Liver (tissue), 9 donors: ENCODE results near the gene CATSPERE. TPM values are rescaled to one million over a fixed set of nuclear protein-coding genes. Genes with fewer than 3 reads are reported as not detected.

Source experiments
- DNase-seq: peaks from one replicate; pipeline ENCODE4 v3.0.0-alpha.2; 2017; ENCODE audit warnings: low spot score
- H3K27ac ChIP-seq, 2 donors: one replicate each; pipeline ENCODE4 v1.7.0; 2013; ENCODE audit warnings: inconsistent platforms in 2 of 2, low read length in 2 of 2, control low read depth in 1 of 2, low read depth in 1 of 2, mild to moderate bottlenecking in 1 of 2
- H3K27me3 ChIP-seq, 4 donors: one replicate each; pipeline versions ENCODE4 v1.6.1 to v1.7.0; 2013; ENCODE audit warnings: low read length in 3 of 4, inconsistent platforms in 1 of 4, mild to moderate bottlenecking in 1 of 4, moderate library complexity in 1 of 4; ENCODE audit not compliant: control insufficient read depth in 4 of 4, insufficient read depth in 4 of 4
- H3K36me3 ChIP-seq, 4 donors: one replicate each; pipeline versions ENCODE4 v1.6.1 to v1.7.0; 2013; ENCODE audit warnings: low read length in 3 of 4, mild to moderate bottlenecking in 3 of 4, low read depth in 1 of 4, moderate library complexity in 1 of 4; ENCODE audit not compliant: control insufficient read depth in 4 of 4, insufficient read depth in 3 of 4
- H3K4me1 ChIP-seq, 4 donors: one replicate each; pipeline versions ENCODE4 v1.6.1 to v1.7.0; 2013; ENCODE audit warnings: low read length in 3 of 4, mild to moderate bottlenecking in 3 of 4, moderate library complexity in 1 of 4; ENCODE audit not compliant: control insufficient read depth in 4 of 4, insufficient read depth in 4 of 4
- H3K4me3 ChIP-seq, 3 donors: one replicate each; pipeline versions ENCODE4 v1.6.1 to v1.7.0; 2013; ENCODE audit warnings: low read length in 3 of 3, control low read depth in 1 of 3, low read depth in 1 of 3, mild to moderate bottlenecking in 1 of 3
- H3K9ac ChIP-seq, 2 donors: one replicate each; pipeline ENCODE4 v1.7.0; 2013; ENCODE audit warnings: low read length in 2 of 2, mild to moderate bottlenecking in 2 of 2, moderate library complexity in 2 of 2, control low read depth in 1 of 2, low read depth in 1 of 2
- H3K9me3 ChIP-seq, 4 donors: one replicate each; pipeline versions ENCODE4 v1.6.1 to v1.7.0; 2013; ENCODE audit warnings: low read length in 3 of 4; ENCODE audit not compliant: control insufficient read depth in 4 of 4
- ATF3 ChIP-seq: IDR thresholded peaks from 2 replicates; pipeline ENCODE4 v1.6.1; 2016; ENCODE audit warnings: antibody characterized with exemption
- CTCF ChIP-seq: fragments of 150-350 bp; IDR thresholded peaks from 2 replicates; pipeline ENCODE4 v1.5.1; 2017; ENCODE audit warnings: improper control_type of control experiment, low read depth, low read length; ENCODE audit not compliant: missing input control
- EGR1 ChIP-seq, 2 donors: IDR thresholded peaks; 2 replicates each; pipeline ENCODE4 v1.6.1; 2016 to 2018; ENCODE audit warnings: antibody characterized with exemption in 2 of 2, low read depth in 2 of 2
- FOXA1 ChIP-seq: IDR thresholded peaks from 2 replicates; pipeline ENCODE4 v1.6.1; 2016; ENCODE audit warnings: antibody characterized with exemption
- FOXA2 ChIP-seq: IDR thresholded peaks from 2 replicates; pipeline ENCODE4 v1.6.1; 2016; ENCODE audit warnings: antibody characterized with exemption
- GABPA ChIP-seq, 2 donors: IDR thresholded peaks in 1 of 2; conservative IDR thresholded peaks in 1 of 2; 2 replicates each; pipeline ENCODE4 v1.6.1; 2016; ENCODE audit warnings: antibody characterized with exemption in 2 of 2, mild to moderate bottlenecking in 1 of 2, moderate library complexity in 1 of 2
- HNF4A ChIP-seq, 2 donors: conservative IDR thresholded peaks; 2 replicates each; pipeline ENCODE4 v1.6.1; 2016; ENCODE audit warnings: antibody characterized with exemption in 2 of 2, mild to moderate bottlenecking in 2 of 2
- JUND ChIP-seq, 2 donors: IDR thresholded peaks; 2 replicates each; pipeline ENCODE4 v1.6.1; 2016; ENCODE audit warnings: antibody characterized with exemption in 2 of 2
- MAX ChIP-seq: IDR thresholded peaks from 2 replicates; pipeline ENCODE4 v1.6.1; 2016; ENCODE audit warnings: antibody characterized with exemption
- RAD21 ChIP-seq, 2 donors: IDR thresholded peaks; 2 replicates each; pipeline ENCODE4 v1.6.1; 2016; ENCODE audit warnings: antibody characterized with exemption in 2 of 2, mild to moderate bottlenecking in 2 of 2
- REST ChIP-seq: IDR thresholded peaks from 2 replicates; pipeline ENCODE4 v1.6.1; 2016; ENCODE audit warnings: antibody characterized with exemption, mild to moderate bottlenecking
- RXRA ChIP-seq, 2 donors: IDR thresholded peaks; 2 replicates each; pipeline ENCODE4 v1.6.1; 2017 to 2018; ENCODE audit warnings: antibody characterized with exemption in 2 of 2, mild to moderate bottlenecking in 1 of 2
- SP1 ChIP-seq: IDR thresholded peaks from 2 replicates; pipeline ENCODE4 v1.6.1; 2018; ENCODE audit warnings: antibody characterized with exemption, mild to moderate bottlenecking
- TAF1 ChIP-seq: conservative IDR thresholded peaks from 2 replicates; pipeline ENCODE4 v1.6.1; 2016; ENCODE audit warnings: antibody characterized with exemption, mild to moderate bottlenecking
- YY1 ChIP-seq: IDR thresholded peaks from 2 replicates; pipeline ENCODE4 v1.6.1; 2016; ENCODE audit warnings: antibody characterized with exemption, mild to moderate bottlenecking
- ZBTB33 ChIP-seq: IDR thresholded peaks from 2 replicates; pipeline ENCODE4 v1.6.1; 2016; ENCODE audit warnings: antibody characterized with exemption
- WGBS: extraction: QIAGEN DNeasy Blood & Tissue Kit; methylation state at CpG from one replicate; pipeline ENCODE4 v1.1.7; 2013; 5-methylcytosine and 5-hydroxymethylcytosine counted together
- polyA plus RNA-seq, 2 donors: library from polyadenylated mRNA; stranded (reverse) in 1 of 2; unstranded in 1 of 2; fragments of 200-250 nt in 1 of 2; fragments of >200 nt in 1 of 2; fragmentation: Nextera tagmentation in 1 of 2; extraction: Ambion mirVana in 1 of 2; gene quantifications; one replicate each; pipeline versions ENCODE4 v1.2.1 to v1.2.3, GENCODE V29; 2013 to 2015
- total RNA-seq, 2 donors: library from RNA; depleted of rRNA; stranded (reverse); fragments of >200 nt; gene quantifications; one replicate each; pipeline ENCODE4 v1.2.3, GENCODE V29; 2014
- donor health status: healthy.
- donor health status: healthy.
- donor health status: healthy.
- donor health status: healthy.
- donor health status: healthy.

Gene CATSPERE
- total and polyA plus RNA-seq, 4 donors: 0.15 to 0.79 (median 0.53) TPM

- H3K9me3 ChIP-seq: no peaks in the 10 kb centered on the region
- peaks cover 4 to 18% (median 11%) of the 10 kb centered on the region in 4 donors for H3K4me1 ChIP-seq
- TF ChIP-seq JUND (IDR thresholded peaks at IDR 0.05) (no peak), TAF1 (peak; percentile 66)
- no peak for DNase-seq
- H3K9ac ChIP-seq: peak within 1 kb of the TSS; percentile 77 to 89
- H3K27ac ChIP-seq: peak within 1 kb of the TSS; percentile 88
- under 1% methylated on average over 45 of the region's 45 CpGs for WGBS
- H3K4me3 ChIP-seq: peak within 1 kb of the TSS; percentile 73 to 96 (median 75)
- H3K27me3 ChIP-seq: no peaks in the 10 kb centered on the region
- no peaks in the 10 kb centered on the region for H3K36me3 ChIP-seq
Measured at GRCh38 chr1:244451539-244451950, 9.5 kb upstream of the CATSPERE start, which contains the start of gene ADSS2. Gene ADSS2 (minus strand): TSS chr1:244451909. CDS start chr1:244451817, 92 bp downstream.

- H3K9ac ChIP-seq: peak overlapping the region; percentile 43 to 47
- TF ChIP-seq ATF3 (no peak), RXRA (IDR thresholded peaks at IDR 0.05) (peak; percentile 13 to 42), MAX (peak; percentile 80), FOXA1 (no peak), JUND (IDR thresholded peaks at IDR 0.05) (peak in 1 of 2 donors; percentile 38), RAD21 (IDR thresholded peaks at IDR 0.05) (peak; percentile 59 to 63), EGR1 (IDR thresholded peaks at IDR 0.05; ENCODE audit: low read depth in 2 of 2) (peak in 1 of 2 donors; percentile 38), YY1 (peak; percentile 94), REST (peak; percentile 76), FOXA2 (peak; percentile 20), CTCF (peak; percentile 49), HNF4A (conservative IDR thresholded peaks at IDR 0.05) (no peak), ZBTB33 (peak; percentile 98), SP1 (peak; percentile 76), GABPA (IDR thresholded peaks at IDR 0.05 in 1 of 2, conservative IDR thresholded peaks at IDR 0.05 in 1 of 2) (peak in 1 of 2 donors; percentile 82)
Measured at GRCh38 chr1:244451951-244452795, 8.9 kb upstream of the CATSPERE start.

More at GRCh38 chr1:244451951-244452795, 8.9 kb upstream of the CATSPERE start:
- peak overlapping the region; percentile 88 for H3K27ac ChIP-seq
- DNase-seq: peak; percentile 98
- peak overlapping the region; percentile 48 to 73 (median 49) for H3K4me3 ChIP-seq
- no peaks in the 10 kb centered on the region for H3K36me3 ChIP-seq
- H3K27me3 ChIP-seq: no peaks in the 10 kb centered on the region
- peaks cover 3 to 18% (median 11%) of the 10 kb centered on the region in 4 donors for H3K4me1 ChIP-seq
- WGBS: 6% methylated on average over 47 of the region's 47 CpGs
- no peaks in the 10 kb centered on the region for H3K9me3 ChIP-seq
